A549 (cell line): ENCODE data around the gene GPATCH2.
"Not testable (repeated sequence)": the region's sequence is repeated elsewhere in the genome, so short reads cannot be mapped to it uniquely, and the experiment has no call there.

ENCODE experiments used
- EP300 ChIP-seq, 2 experiments: fragments of >200 bp; sonication (Bioruptor Twin); formaldehyde crosslinking; IDR thresholded peaks; 2 replicates in 1 of 2; 3 replicates in 1 of 2; pipeline ENCODE4 v1.6.1; 2016 to 2017
- HDAC2 ChIP-seq: fragments of 200-600 bp; sonication (generic); IDR thresholded peaks from 2 replicates; pipeline ENCODE4 v1.6.1; 2016
- JUNB ChIP-seq: fragments of >200 bp; sonication (Bioruptor Twin); formaldehyde crosslinking; IDR thresholded peaks from 2 replicates; pipeline ENCODE4 v1.6.1; 2016
- ZFP36 ChIP-seq: fragments of 450-650 bp; IDR thresholded peaks from 2 replicates; pipeline ENCODE4 v1.6.1; 2014; ENCODE audit warnings: borderline replicate concordance; ENCODE audit not compliant: partially characterized antibody

- not testable (repeated sequence) for TF ChIP-seq JUNB; ZFP36; EP300 (IDR thresholded peaks at IDR 0.05); HDAC2
Measured at GRCh38 chr1:217379804-217380203, 251.1 kb downstream of the GPATCH2 start.
